Measurements from ENCODE around the gene AQP5.

Gene AQP5

GRCh38 chr12:49953151-49953550, 8.5 kb upstream of the AQP5 start:
- TF ChIP-seq, protein P1, sequence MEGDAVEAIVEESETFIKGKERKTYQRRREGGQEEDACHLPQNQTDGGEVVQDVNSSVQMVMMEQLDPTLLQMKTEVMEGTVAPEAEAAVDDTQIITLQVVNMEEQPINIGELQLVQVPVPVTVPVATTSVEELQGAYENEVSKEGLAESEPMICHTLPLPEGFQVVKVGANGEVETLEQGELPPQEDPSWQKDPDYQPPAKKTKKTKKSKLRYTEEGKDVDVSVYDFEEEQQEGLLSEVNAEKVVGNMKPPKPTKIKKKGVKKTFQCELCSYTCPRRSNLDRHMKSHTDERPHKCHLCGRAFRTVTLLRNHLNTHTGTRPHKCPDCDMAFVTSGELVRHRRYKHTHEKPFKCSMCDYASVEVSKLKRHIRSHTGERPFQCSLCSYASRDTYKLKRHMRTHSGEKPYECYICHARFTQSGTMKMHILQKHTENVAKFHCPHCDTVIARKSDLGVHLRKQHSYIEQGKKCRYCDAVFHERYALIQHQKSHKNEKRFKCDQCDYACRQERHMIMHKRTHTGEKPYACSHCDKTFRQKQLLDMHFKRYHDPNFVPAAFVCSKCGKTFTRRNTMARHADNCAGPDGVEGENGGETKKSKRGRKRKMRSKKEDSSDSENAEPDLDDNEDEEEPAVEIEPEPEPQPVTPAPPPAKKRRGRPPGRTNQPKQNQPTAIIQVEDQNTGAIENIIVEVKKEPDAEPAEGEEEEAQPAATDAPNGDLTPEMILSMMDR (IDR thresholded peaks at IDR 0.05; ENCODE audit: low read depth, low read length), result no peak
- DNase-seq (ENCODE audit: extremely low read depth, low read depth), result no peak

- no peak for DNase-seq (ENCODE audit: extremely low read depth, low read depth)
- TF ChIP-seq, protein P1 (IDR thresholded peaks at IDR 0.05; ENCODE audit: low read depth, low read length), result no peak
These were observed 7.5 kb upstream of the AQP5 start for GRCh38 chr12:49953961-49954846.

DNA sequence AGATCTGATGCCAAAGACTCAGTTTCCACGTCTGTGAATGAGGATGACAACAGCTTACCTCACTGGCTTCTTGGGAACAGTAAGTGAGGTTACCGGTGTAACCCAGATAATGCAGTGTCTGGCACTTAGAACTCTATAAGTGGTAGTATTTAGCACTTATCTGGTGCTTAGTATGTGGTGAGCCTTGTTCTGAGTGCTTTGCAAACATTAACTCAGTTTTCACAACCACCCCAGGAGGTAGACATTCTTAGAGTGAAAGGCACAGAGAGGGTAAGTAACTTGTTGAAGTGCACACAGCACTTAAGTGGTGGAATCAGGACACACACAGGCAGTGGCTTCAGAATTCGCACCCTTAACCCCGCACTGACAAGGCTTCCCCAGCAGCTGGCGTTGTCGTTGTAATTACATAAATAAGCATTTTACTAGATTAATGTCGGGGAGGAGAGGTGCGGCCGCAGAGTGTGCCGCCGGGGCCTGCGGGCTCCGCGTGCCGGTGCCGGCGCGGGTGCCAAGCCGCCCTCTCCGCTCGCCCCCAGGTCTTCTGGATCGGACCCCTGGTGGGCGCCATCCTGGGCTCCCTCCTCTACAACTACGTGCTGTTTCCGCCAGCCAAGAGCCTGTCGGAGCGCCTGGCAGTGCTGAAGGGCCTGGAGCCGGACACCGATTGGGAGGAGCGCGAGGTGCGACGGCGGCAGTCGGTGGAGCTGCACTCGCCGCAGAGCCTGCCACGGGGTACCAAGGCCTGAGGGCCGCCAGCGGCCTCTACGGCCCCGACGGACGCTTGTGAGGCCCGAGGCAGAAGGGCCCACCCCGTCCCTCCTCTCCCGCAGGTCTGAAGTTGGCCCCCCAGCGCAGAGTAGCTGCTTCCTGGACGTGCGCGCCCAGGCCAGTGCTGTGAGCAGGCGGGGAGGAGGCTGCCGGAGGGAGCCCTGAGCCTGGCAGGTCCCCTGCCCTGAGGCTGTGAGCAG, 6.5 kb upstream of the AQP5 start:
- no peak for DNase-seq (ENCODE audit: extremely low read depth, low read depth)
- TF ChIP-seq, protein P1 (IDR thresholded peaks at IDR 0.05; ENCODE audit: low read depth, low read length), result no peak

GRCh38 chr12:49955899-49956662, 5.6 kb upstream of the AQP5 start:
- no peak for DNase-seq (ENCODE audit: extremely low read depth, low read depth)
- TF ChIP-seq, protein P1 (IDR thresholded peaks at IDR 0.05; ENCODE audit: low read depth, low read length), result no peak

DNA sequence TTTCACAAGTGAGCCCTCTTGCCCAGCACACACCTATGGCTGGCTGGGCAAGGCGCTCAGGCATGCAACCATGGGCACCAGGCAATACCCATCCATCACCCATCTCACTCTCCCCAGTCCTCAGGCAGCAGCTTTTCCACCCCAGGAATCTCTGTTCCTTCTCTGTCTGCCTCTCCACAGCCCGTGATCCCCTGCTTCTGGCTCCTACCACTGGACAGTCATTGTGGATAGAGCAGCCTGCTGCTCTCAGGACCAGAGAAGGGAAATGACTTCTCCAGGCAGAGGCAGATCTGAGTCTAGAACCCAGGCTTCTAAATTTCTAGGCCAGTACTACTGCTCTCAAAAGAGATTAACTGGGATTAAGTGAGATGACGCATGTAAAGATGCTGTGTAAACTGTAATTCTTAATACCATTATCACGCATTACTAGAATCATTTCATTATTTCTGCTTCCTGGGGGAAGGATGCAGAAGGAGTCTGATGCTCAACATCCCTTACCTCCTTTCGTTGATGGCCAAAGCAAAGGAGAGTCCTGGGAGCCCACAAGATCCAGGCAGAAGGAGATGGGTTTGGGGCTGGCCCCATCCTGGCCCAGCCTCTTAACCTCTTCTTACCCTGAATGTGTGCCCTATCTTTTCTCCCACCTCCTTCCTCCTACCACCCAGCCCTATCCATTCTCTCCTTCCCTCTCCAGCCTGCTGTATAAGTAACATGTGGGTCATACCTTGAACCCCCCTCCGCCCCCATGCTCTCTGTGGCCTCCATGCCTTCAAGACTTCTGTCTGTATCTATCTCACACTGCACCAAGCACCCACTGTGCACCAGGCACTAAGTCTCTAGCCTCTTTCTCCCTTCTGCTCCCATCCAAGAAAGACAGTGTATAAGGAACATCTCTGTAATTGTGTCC, 4.8 kb upstream of the AQP5 start:
- DNase-seq (ENCODE audit: extremely low read depth, low read depth), result no peak
- TF ChIP-seq, protein P1 (IDR thresholded peaks at IDR 0.05; ENCODE audit: low read depth, low read length), result no peak

DNA sequence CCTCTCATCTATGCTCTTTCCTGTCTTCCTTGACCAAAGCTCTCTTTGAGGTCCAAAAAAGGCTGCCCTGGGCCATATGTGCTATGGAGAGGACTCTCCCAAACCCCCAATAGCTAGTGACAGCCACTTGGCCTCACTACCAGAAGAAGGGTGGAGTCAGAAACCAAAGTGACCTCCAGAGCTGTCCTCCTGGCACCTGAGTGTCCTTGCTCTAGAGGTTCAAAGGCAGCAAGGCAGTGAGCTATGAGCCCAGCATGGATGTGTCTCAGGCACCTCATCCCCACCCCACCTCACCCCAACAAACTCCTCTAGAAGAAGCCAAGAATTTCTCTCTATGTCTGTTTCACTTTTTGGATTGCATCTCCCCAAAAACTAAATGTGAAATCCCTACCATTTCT, 4.1 kb upstream of the AQP5 start:
- no peak for DNase-seq (ENCODE audit: extremely low read depth, low read depth)
- TF ChIP-seq, protein P1 (IDR thresholded peaks at IDR 0.05; ENCODE audit: low read depth, low read length), result no peak
